Small intestine (tissue), 7 donors: ENCODE measurements around the gene INO80D. TPM values are rescaled to one million over a fixed set of nuclear protein-coding genes. Genes with fewer than 3 reads are reported as not detected.
"Not testable (repeated sequence)": the region's sequence is repeated elsewhere in the genome, so short reads cannot be mapped to it uniquely, and the experiment has no call there.

Experiments used
- DNase-seq, 2 donors: peaks; one replicate each; pipeline versions ENCODE4 v3.0.0 to v3.0.0-alpha.2; 2013
- FAIRE-seq: peaks from 2 replicates; lab custom pipeline; 2012; peaks lifted over from hg19 to GRCh38; lab: Jason Lieb, UNC
- H3K27ac ChIP-seq, 3 donors: one replicate each; pipeline ENCODE4 v1.5.1; 2013; ENCODE audit warnings: low read length in 2 of 3, mild to moderate bottlenecking in 2 of 3, control low read depth in 1 of 3, inconsistent platforms in 1 of 3, low read depth in 1 of 3, moderate library complexity in 1 of 3
- H3K27me3 ChIP-seq, 3 donors: one replicate each; pipeline ENCODE4 v1.6.1; 2013; ENCODE audit warnings: low read length in 3 of 3, inconsistent platforms in 1 of 3; ENCODE audit not compliant: control insufficient read depth in 3 of 3, insufficient read depth in 3 of 3
- H3K36me3 ChIP-seq, 3 donors: one replicate each; pipeline ENCODE4 v1.6.1; 2013; ENCODE audit warnings: low read length in 3 of 3, inconsistent platforms in 1 of 3, low read depth in 1 of 3, mild to moderate bottlenecking in 1 of 3, moderate library complexity in 1 of 3; ENCODE audit not compliant: control insufficient read depth in 3 of 3, insufficient read depth in 2 of 3
- H3K4me1 ChIP-seq, 3 donors: one replicate each; pipeline ENCODE4 v1.6.1; 2013; ENCODE audit warnings: low read length in 2 of 3, inconsistent platforms in 1 of 3, low read depth in 1 of 3, mild to moderate bottlenecking in 1 of 3, moderate library complexity in 1 of 3; ENCODE audit not compliant: control insufficient read depth in 3 of 3, insufficient read depth in 2 of 3
- H3K4me3 ChIP-seq, 3 donors: one replicate each; pipeline ENCODE4 v1.5.1; 2013; ENCODE audit warnings: low read length in 3 of 3, control low read depth in 1 of 3, inconsistent platforms in 1 of 3, low read depth in 1 of 3, mild to moderate bottlenecking in 1 of 3, moderate library complexity in 1 of 3
- H3K9me3 ChIP-seq, 2 donors: one replicate each; pipeline ENCODE4 v1.6.1; 2013; ENCODE audit warnings: low read depth in 1 of 2, low read length in 1 of 2; ENCODE audit not compliant: control insufficient read depth in 2 of 2, insufficient read depth in 1 of 2
- WGBS, 3 donors: extraction: QIAGEN DNeasy Blood & Tissue Kit; methylation state at CpG; one replicate each; pipeline ENCODE4 v1.1.7; 2013; 5-methylcytosine and 5-hydroxymethylcytosine counted together
- polyA plus RNA-seq, 4 donors: library from polyadenylated mRNA; stranded (reverse) in 3 of 4; unstranded in 1 of 4; fragments of 200-250 nt in 3 of 4; fragments of 120-200 nt in 1 of 4; gene quantifications; one replicate each; pipeline versions ENCODE4 v1.2.1 to v1.2.3, GENCODE V29; 2013
- donor health status: healthy with polysubstance abuse.
- donor health status: control.
- donor health status: control.
- donor health status: Bipolar disorder and iron deficiency.
- donor health status: healthy.

The INO80D gene
- polyA plus RNA-seq, 4 donors: 1.6 to 11.6 (median 2.3) TPM

GRCh38 chr2:206080927-206081326, 5.0 kb downstream of the INO80D start:
- Histone ChIP-seq H3K27me3 (no peaks in the 10 kb centered on the region), H3K27ac (no peak overlapping the region), H3K9me3 (no peaks in the 10 kb centered on the region), H3K4me3 (no peak overlapping the region), H3K4me1 (peaks cover 3 to 8% (median 4%) of the 10 kb centered on the region in 3 donors), H3K36me3 (peaks cover 0 to 6% (median 0%) of the 10 kb centered on the region in 3 donors)
- DNase-seq (no peak), FAIRE-seq (no peak)
- 72 to 81% (median 81%) methylated on average over 4 of the region's 4 CpGs for WGBS, 3 donors

- FAIRE-seq: no peak
- H3K4me1 ChIP-seq: peaks cover 3 to 8% (median 4%) of the 10 kb centered on the region in 3 donors
- H3K27ac ChIP-seq: no peak overlapping the region
- 74 to 83% (median 81%) methylated on average over 9 of the region's 9 CpGs for WGBS, 3 donors
- no peaks in the 10 kb centered on the region for H3K9me3 ChIP-seq
- H3K36me3 ChIP-seq: peaks cover 0 to 12% (median 0%) of the 10 kb centered on the region in 3 donors
- H3K4me3 ChIP-seq: no peak overlapping the region
- no peaks in the 10 kb centered on the region for H3K27me3 ChIP-seq
- no peak for DNase-seq
Observed at GRCh38 chr2:206079699-206080465, 6.1 kb downstream of the INO80D start.

GRCh38 chr2:206077879-206078278, 8.1 kb downstream of the INO80D start:
- H3K4me3 ChIP-seq, H3K9me3 ChIP-seq, H3K4me1 ChIP-seq, H3K27me3 ChIP-seq, H3K27ac ChIP-seq, DNase-seq, FAIRE-seq: not testable (repeated sequence)
- WGBS, 3 donors: 83 to 93% (median 88%) methylated on average over 5 of the region's 5 CpGs
- peaks cover 0 to 22% (median 3%) of the 10 kb centered on the region in 3 donors for H3K36me3 ChIP-seq

- no peak for FAIRE-seq
- H3K4me1 ChIP-seq: peaks cover 0 to 3% (median 2%) of the 10 kb centered on the region in 3 donors
- H3K27ac ChIP-seq: no peak overlapping the region
- WGBS, 3 donors: 100% methylated on average over 1 of the region's 1 CpG
- no peak overlapping the region for H3K4me3 ChIP-seq
- peaks cover 0 to 23% (median 3%) of the 10 kb centered on the region in 3 donors for H3K36me3 ChIP-seq
- H3K9me3 ChIP-seq: no peaks in the 10 kb centered on the region
- no peaks in the 10 kb centered on the region for H3K27me3 ChIP-seq
- DNase-seq: no peak
Observed at GRCh38 chr2:206075113-206075512, 10.9 kb downstream of the INO80D start.

GRCh38 chr2:206071807-206072206, 14.2 kb downstream of the INO80D start:
- Histone ChIP-seq H3K36me3 (peaks cover 0 to 27% (median 3%) of the 10 kb centered on the region in 3 donors), H3K27ac (no peak overlapping the region), H3K4me3 (no peak overlapping the region), H3K27me3 (no peaks in the 10 kb centered on the region), H3K9me3 (no peaks in the 10 kb centered on the region), H3K4me1 (no peaks in the 10 kb centered on the region)
- DNase-seq (no peak), FAIRE-seq (no peak)
- WGBS, 3 donors: 63 to 74% (median 68%) methylated on average over 1 of the region's 1 CpG

GRCh38 chr2:206069417-206069816, 16.6 kb downstream of the INO80D start:
- Histone ChIP-seq H3K27me3 (no peaks in the 10 kb centered on the region), H3K4me3 (no peak overlapping the region), H3K36me3 (peaks cover 0 to 19% (median 3%) of the 10 kb centered on the region in 3 donors), H3K9me3 (no peaks in the 10 kb centered on the region), H3K27ac (no peak overlapping the region), H3K4me1 (no peaks in the 10 kb centered on the region)
- FAIRE-seq (no peak), DNase-seq (no peak)
- WGBS, 3 donors: 68 to 85% (median 81%) methylated on average over 2 of the region's 2 CpGs

GRCh38 chr2:206068207-206068606, 17.8 kb downstream of the INO80D start:
- H3K9me3 ChIP-seq: no peaks in the 10 kb centered on the region
- 92 to 100% (median 98%) methylated on average over 1 of the region's 1 CpG for WGBS, 3 donors
- no peak overlapping the region for H3K27ac ChIP-seq
- H3K27me3 ChIP-seq: no peaks in the 10 kb centered on the region
- H3K4me3 ChIP-seq: no peak overlapping the region
- H3K36me3 ChIP-seq: peaks cover 0 to 13% (median 0%) of the 10 kb centered on the region in 3 donors
- no peaks in the 10 kb centered on the region for H3K4me1 ChIP-seq
- FAIRE-seq: no peak
- no peak for DNase-seq

GRCh38 chr2:206064077-206064476, 21.9 kb downstream of the INO80D start:
- FAIRE-seq: no peak
- no peak overlapping the region for H3K27ac ChIP-seq
- WGBS, 3 donors: 87 to 97% (median 94%) methylated on average over 2 of the region's 2 CpGs

More at GRCh38 chr2:206064077-206064476, 21.9 kb downstream of the INO80D start:
- Histone ChIP-seq H3K27me3 (no peaks in the 10 kb centered on the region), H3K9me3 (no peaks in the 10 kb centered on the region), H3K4me1 (no peaks in the 10 kb centered on the region), H3K36me3 (peaks cover 2 to 26% (median 7%) of the 10 kb centered on the region in 3 donors), H3K4me3 (no peak overlapping the region)
- DNase-seq: no peak
